Spinal cord (tissue), 10 donors: ENCODE measurements around the gene LRRC8D. TPM values are rescaled to one million over a fixed set of nuclear protein-coding genes. Genes with fewer than 3 reads are reported as not detected.

ENCODE experiments used
- DNase-seq, 6 donors: peaks; one replicate each; pipeline versions ENCODE4 v3.0.0 to v3.0.0-alpha.2; 2013 to 2015; ENCODE audit warnings: low spot score in 6 of 6, low read depth in 4 of 6
- H3K27ac ChIP-seq: one replicate; pipeline ENCODE4 v1.5.1; 2013; ENCODE audit warnings: low read depth, low read length, control low read depth
- H3K27me3 ChIP-seq: one replicate; pipeline ENCODE4 v1.6.1; 2013; ENCODE audit warnings: low read length; ENCODE audit not compliant: control insufficient read depth, insufficient read depth
- H3K36me3 ChIP-seq: one replicate; pipeline ENCODE4 v1.6.1; 2013; ENCODE audit warnings: low read length; ENCODE audit not compliant: control insufficient read depth, insufficient read depth
- H3K4me1 ChIP-seq: one replicate; pipeline ENCODE4 v1.6.1; 2013; ENCODE audit warnings: low read length; ENCODE audit not compliant: control insufficient read depth, insufficient read depth
- H3K4me3 ChIP-seq: one replicate; pipeline ENCODE4 v1.5.1; 2013; ENCODE audit warnings: low read depth, low read length, control low read depth
- H3K9me3 ChIP-seq: one replicate; pipeline ENCODE4 v1.6.1; 2013; ENCODE audit warnings: low read length; ENCODE audit not compliant: control insufficient read depth, insufficient read depth
- WGBS: methylation state at CpG from one replicate; pipeline ENCODE4 v1.1.5; 2013; ENCODE audit warnings: missing lambda C conversion rate; ENCODE audit not compliant: insufficient coverage; 5-methylcytosine and 5-hydroxymethylcytosine counted together
- polyA plus RNA-seq, 2 donors: library from polyadenylated mRNA; unstranded; fragments of 120-200 nt; gene quantifications; one replicate each; pipeline ENCODE4 v1.2.1, GENCODE V29; 2013; ENCODE audit not compliant: insufficient read length in 2 of 2
- total RNA-seq, 2 donors: library from RNA; depleted of rRNA in 1 of 2; stranded (reverse); fragments of 120-200 nt in 1 of 2; fragments of >200 nt in 1 of 2; gene quantifications; one replicate each; pipeline versions ENCODE4 v1.2.3 to v1.2.4, GENCODE V29; 2013 to 2014
- donor health status: healthy.

LRRC8D gene
- total and polyA plus RNA-seq, 4 donors = 29.3 to 49.2 (median 45.2) TPM

DNA sequence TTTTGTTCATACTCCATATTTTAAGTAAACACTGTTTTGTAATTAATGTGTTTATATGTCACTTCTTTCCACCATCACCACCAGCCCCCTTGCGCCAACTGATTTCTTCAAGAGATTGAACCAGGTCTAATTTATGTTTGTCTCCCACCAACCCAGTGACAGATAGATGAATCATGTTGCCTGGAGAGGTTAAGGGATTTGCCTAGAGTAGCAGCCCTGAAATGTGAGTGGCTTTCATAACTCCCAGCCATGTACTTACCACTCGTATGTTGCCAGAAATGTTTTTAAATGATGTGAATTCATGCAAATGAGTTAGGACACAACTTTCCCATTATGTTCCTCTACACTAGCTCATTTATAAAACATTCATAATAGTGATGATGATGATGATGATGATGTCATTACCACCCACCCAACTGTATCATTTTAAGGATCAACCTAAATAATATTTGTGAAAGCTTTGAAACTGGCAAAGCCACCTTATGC lies 86.9 kb downstream of the LRRC8D start:
- no peak overlapping the region for H3K27ac ChIP-seq
- H3K4me3 ChIP-seq = no peak overlapping the region
- no peaks in the 10 kb centered on the region for H3K27me3 ChIP-seq
- peaks cover 19% of the 10 kb centered on the region for H3K4me1 ChIP-seq
- no peak for DNase-seq
- WGBS = no CpG with 5 or more reads among the region's 2 CpGs
- H3K9me3 ChIP-seq = no peaks in the 10 kb centered on the region
- no peaks in the 10 kb centered on the region for H3K36me3 ChIP-seq

DNA sequence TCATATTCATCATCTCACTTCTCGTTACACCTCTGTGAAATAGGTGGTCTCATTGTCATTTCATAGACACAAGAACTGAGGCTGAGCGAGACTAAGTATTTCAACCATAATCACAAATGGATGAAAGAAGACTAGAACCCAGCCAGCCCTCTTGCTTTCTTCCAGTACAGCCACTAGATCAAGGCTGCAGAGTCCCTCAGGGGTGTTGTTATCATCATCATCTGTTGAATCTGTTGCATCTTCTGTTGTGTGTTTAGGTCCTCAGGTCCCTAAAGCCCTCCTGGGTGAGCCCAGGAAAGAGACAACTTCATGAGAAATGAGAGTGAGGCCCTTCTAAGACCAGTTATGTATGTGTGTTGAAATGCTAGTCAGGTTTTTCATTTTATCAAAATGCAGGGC lies 87.4 kb downstream of the LRRC8D start:
- Histone ChIP-seq H3K27ac (peak overlapping the region; percentile 4), H3K27me3 (no peaks in the 10 kb centered on the region), H3K9me3 (no peaks in the 10 kb centered on the region), H3K36me3 (no peaks in the 10 kb centered on the region), H3K4me1 (peaks cover 19% of the 10 kb centered on the region), H3K4me3 (no peak overlapping the region)
- WGBS = 100% methylated on average over 2 of the region's 2 CpGs
- DNase-seq = no peak

DNA sequence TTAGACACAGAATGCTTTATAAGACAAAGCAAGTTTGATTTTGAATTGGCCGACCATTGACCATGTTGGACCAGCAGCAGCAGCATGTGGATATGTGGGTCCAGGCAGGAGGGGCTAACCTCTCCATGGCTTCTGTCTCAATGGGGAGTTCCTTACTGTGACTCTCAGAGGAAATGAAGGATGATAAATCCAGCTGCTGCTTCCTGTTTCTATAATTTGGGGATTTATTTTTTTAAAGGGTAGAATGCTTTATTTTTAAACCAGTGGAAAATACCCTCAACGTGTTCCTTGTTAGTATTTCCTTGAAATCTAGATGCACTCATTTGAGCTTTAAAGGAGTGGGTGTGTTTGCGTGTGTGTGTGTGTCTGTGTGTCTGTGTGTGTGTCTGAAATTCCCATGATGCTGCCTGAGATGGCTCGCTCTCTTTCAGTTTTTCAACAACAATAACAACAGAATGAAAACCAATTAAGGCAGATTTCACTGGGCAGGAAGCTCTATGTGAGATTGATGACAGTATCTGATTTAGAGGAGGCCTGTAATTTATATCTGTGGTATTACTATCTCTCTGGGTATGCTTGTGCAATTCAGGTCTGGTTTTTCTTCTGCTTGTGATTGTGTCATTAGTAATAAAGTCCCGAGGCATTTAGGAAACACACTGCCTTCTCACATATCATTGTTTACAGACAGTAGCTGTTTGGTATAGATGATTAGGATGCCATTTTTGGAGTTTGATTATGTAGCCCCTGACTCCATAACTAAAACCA lies 88.0 kb downstream of the LRRC8D start:
- Histone ChIP-seq H3K4me3 (no peak overlapping the region), H3K27me3 (no peaks in the 10 kb centered on the region), H3K36me3 (no peaks in the 10 kb centered on the region), H3K27ac (peak overlapping the region; percentile 4), H3K4me1 (peaks cover 19% of the 10 kb centered on the region), H3K9me3 (no peaks in the 10 kb centered on the region)
- WGBS = 70% methylated on average over 1 of the region's 5 CpGs
- peak in 1 of 6 donors; percentile 73 for DNase-seq

DNA sequence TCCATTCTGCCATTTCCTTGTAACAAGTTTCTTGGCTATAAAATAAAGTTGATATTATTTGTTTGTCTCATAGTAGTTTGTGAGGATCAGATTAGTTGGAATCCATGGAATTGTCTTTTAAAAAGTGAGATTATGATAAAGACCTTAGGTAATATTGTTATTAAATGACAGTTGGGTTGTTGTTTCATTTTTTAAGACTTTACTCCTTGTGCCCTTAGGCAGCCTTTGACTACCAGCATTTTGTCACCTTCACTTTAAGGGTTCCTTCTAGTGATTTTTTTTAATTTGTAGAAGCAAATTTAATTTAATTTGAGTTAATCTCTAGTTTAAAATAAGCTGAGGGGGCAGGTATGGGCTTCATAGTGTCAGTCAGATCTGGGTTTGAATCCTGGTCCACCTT lies 89.4 kb downstream of the LRRC8D start:
- Histone ChIP-seq H3K27me3 (no peaks in the 10 kb centered on the region), H3K27ac (no peak overlapping the region), H3K9me3 (no peaks in the 10 kb centered on the region), H3K36me3 (no peaks in the 10 kb centered on the region), H3K4me3 (no peak overlapping the region), H3K4me1 (peaks cover 16% of the 10 kb centered on the region)
- DNase-seq = no peak

DNA sequence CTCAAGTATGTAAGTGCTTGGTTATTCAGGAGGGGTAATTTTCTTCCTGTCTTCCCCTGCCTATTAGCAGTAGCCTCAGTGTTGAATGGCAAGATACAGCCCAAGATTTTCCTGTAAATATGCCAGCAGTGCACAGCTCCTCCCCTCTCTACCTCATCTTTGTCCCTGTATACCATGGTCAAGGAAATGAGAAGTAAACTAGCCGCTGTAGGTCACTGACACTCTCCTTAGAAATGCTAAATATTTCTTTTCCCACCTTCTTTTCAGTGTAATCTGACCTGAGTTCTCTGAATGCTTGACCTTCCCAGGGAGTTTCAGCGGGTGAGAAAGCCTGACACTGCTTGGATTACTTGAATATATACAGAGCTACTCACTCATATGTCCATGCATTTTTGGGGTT lies 89.9 kb downstream of the LRRC8D start:
- no peak overlapping the region for H3K4me3 ChIP-seq
- peaks cover 12% of the 10 kb centered on the region for H3K4me1 ChIP-seq
- H3K27me3 ChIP-seq = no peaks in the 10 kb centered on the region
- peak overlapping the region; percentile 37 for H3K27ac ChIP-seq
- no peaks in the 10 kb centered on the region for H3K36me3 ChIP-seq
- no peaks in the 10 kb centered on the region for H3K9me3 ChIP-seq
- WGBS = no CpG with 5 or more reads among the region's 2 CpGs
- no peak for DNase-seq

DNA sequence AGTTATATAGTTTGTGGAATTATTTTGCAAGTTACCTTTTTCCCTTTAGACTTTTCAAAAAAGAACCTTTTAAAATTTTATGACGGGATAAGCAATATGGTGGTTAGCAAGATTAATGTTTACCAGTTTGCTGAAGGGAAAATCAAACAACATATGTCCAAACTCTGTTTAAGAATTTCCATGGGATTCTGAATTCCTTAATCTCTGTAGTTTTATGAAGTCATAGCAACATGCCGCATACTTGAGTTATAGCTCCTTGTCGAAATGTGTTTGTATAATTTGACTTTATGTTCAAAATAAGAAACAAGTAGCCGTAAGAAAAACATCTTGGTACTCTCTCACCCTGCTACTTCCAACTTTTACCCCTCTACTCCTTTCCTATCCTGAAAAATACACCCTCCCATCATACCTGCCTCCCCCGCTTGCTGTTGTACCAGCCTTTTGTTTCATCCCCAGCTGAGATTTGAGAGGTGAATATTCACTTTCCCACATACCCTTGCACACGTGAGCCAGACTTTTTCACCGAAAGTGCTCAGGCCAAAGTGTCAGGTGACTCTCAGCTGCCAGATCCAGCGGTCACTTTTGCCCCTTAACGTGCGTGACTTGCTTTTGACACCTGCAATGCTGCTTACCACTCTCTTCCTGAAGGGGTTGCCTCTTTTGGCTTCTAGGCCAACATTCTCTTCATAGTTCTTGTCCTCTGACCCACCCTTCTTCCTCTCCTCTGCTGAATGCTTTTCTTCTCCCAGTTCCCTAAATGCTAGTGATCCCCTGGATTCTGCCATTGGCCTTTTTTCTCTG lies 90.6 kb downstream of the LRRC8D start:
- H3K27me3 ChIP-seq = no peaks in the 10 kb centered on the region
- no peak overlapping the region for H3K4me3 ChIP-seq
- WGBS = 75% methylated on average over 7 of the region's 10 CpGs
- no peak for DNase-seq
- H3K27ac ChIP-seq = no peak overlapping the region
- no peaks in the 10 kb centered on the region for H3K9me3 ChIP-seq
- peaks cover 9% of the 10 kb centered on the region for H3K4me1 ChIP-seq
- no peaks in the 10 kb centered on the region for H3K36me3 ChIP-seq

DNA sequence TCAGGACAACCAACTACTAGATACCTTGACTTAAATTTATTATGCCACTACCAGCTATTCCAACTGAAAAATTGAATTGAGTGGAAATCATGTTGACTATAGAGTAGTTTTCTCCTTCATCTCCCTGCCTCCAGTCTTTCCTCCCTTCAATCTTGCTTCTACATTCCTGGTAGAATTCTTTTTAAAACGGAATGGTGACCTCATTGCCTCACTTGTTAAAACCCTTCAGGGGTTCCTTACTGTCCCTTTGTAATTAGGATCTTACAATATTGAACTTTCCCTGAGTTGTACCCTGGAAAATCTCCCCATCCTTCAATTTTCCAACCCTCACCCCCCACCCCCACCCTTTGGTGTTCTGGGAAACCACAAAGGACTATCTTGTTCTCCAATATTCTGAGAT lies 91.2 kb downstream of the LRRC8D start:
- Histone ChIP-seq H3K4me1 (peaks cover 3% of the 10 kb centered on the region), H3K9me3 (no peaks in the 10 kb centered on the region), H3K27ac (no peak overlapping the region), H3K4me3 (no peak overlapping the region), H3K36me3 (no peaks in the 10 kb centered on the region), H3K27me3 (no peaks in the 10 kb centered on the region)
- no peak for DNase-seq
- no CpG with 5 or more reads among the region's 1 CpG for WGBS

DNA sequence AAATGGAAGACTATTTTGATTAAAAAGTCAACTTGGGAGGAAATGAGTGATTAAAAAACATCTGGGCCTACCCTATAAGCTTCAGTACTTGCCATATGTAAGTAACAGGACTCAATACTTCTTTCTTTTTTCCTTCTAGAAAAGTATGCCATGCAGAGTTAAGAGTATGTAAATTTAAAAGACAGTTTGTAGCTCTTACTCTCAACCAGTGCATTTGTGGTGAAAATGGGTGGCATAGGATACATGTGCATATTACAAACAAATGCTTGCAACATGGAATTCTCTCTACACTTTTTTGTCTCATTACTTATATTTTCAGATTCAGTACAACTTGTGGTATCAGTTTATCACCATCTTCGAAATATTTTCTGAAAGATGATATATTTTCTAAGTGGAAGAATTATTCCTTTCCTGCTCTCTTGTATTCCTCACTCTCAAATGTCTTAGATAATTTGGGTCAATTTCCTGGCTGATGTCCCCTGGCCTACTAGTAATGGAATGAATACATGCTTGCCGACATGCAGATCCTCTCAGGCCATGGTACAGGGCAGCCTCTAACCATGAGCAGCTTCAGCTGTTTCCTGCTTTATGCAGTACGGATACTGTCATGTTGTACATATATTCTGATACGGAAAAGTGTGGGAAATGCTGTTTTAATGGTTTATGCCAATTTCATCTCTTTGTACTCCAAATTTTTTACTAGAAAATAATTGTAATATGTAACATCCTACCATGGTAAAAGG lies 92.7 kb downstream of the LRRC8D start:
- WGBS = 100% methylated on average over 1 of the region's 4 CpGs
- Histone ChIP-seq H3K27ac (no peak overlapping the region), H3K4me3 (no peak overlapping the region), H3K9me3 (no peaks in the 10 kb centered on the region), H3K36me3 (no peaks in the 10 kb centered on the region), H3K4me1 (no peaks in the 10 kb centered on the region), H3K27me3 (no peaks in the 10 kb centered on the region)
- DNase-seq = no peak

DNA sequence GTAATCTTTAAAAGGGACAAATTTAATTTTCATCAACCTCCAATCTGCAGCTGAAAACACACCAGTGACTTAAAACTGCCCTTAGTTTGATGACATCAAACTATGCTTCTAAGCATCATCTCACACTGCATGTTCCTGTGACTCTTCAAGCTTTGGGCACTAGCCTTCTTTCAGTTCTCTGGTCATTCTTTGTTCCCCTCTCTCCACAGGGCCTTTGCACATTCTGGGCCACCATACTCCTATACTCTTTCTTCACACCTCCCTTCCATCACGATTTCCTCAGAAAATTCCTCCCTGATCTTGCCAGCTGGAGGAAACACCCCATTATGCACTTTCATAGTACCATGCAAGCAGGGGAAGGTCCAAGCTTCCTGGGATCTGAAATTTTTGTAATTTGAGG lies 96.5 kb downstream of the LRRC8D start:
- no peak overlapping the region for H3K4me3 ChIP-seq
- H3K27ac ChIP-seq = no peak overlapping the region
- WGBS = 100% methylated on average over 1 of the region's 1 CpG
- H3K36me3 ChIP-seq = no peaks in the 10 kb centered on the region
- H3K27me3 ChIP-seq = no peaks in the 10 kb centered on the region
- no peaks in the 10 kb centered on the region for H3K9me3 ChIP-seq
- H3K4me1 ChIP-seq = no peaks in the 10 kb centered on the region
- no peak for DNase-seq
